Measurements from ENCODE around the gene ERICH6B.

Gene ERICH6B

GRCh38 chr13:45540864-45541263 lies 74.7 kb downstream of the ERICH6B start:
- Histone ChIP-seq H3K9me3 (no peaks in the 10 kb centered on the region), H3K27me3 (no peaks in the 10 kb centered on the region), H3K4me1 (no peaks in the 10 kb centered on the region), H3K27ac (no peak overlapping the region), H3K4me3 (no peak overlapping the region), H3K36me3 (peaks cover 3 to 9% (median 9%) of the 10 kb centered on the region in 3 donors)
- no peak for TF ChIP-seq CTCF (IDR thresholded peaks at IDR 0.05)
- intact Hi-C loops (cut with DNase I; ENCODE audit: low total_unique reads), result no loop called here
- DNase-seq, result no peak

- Histone ChIP-seq H3K27me3 (no peaks in the 10 kb centered on the region), H3K4me3 (no peak overlapping the region), H3K9me3 (no peaks in the 10 kb centered on the region), H3K27ac (no peak overlapping the region), H3K36me3 (peaks cover 10 to 16% (median 15%) of the 10 kb centered on the region in 3 donors), H3K4me1 (no peaks in the 10 kb centered on the region)
- DNase-seq, result no peak
- no peak for TF ChIP-seq CTCF (IDR thresholded peaks at IDR 0.05)
- intact Hi-C loops (cut with DNase I; ENCODE audit: low total_unique reads), result no loop called here
Observed at GRCh38 chr13:45540195-45540594, 75.3 kb downstream of the ERICH6B start.

GRCh38 chr13:45538382-45538781 lies 77.2 kb downstream of the ERICH6B start:
- no peak for TF ChIP-seq CTCF (IDR thresholded peaks at IDR 0.05)
- intact Hi-C loops (cut with DNase I; ENCODE audit: low total_unique reads), result no loop called here

GRCh38 chr13:45537516-45537915 lies 78.0 kb downstream of the ERICH6B start:
- H3K4me3 ChIP-seq, result no peak overlapping the region
- no peak for TF ChIP-seq CTCF (IDR thresholded peaks at IDR 0.05)
- H3K27ac ChIP-seq, result no peak overlapping the region
- H3K36me3 ChIP-seq, result peaks cover 33 to 40% (median 36%) of the 10 kb centered on the region in 3 donors
- H3K9me3 ChIP-seq, result no peaks in the 10 kb centered on the region
- intact Hi-C loops (cut with DNase I; ENCODE audit: low total_unique reads), result no loop called here
- H3K27me3 ChIP-seq, result no peaks in the 10 kb centered on the region
- no peaks in the 10 kb centered on the region for H3K4me1 ChIP-seq
- DNase-seq, result no peak

More at GRCh38 chr13:45538382-45538781, 77.2 kb downstream of the ERICH6B start:
- no peaks in the 10 kb centered on the region for H3K9me3 ChIP-seq
- H3K36me3 ChIP-seq, result peaks cover 28 to 33% (median 33%) of the 10 kb centered on the region in 3 donors
- no peaks in the 10 kb centered on the region for H3K27me3 ChIP-seq
- H3K4me1 ChIP-seq, result no peaks in the 10 kb centered on the region
- DNase-seq, result no peak
- H3K4me3 ChIP-seq, result no peak overlapping the region
- no peak overlapping the region for H3K27ac ChIP-seq

GRCh38 chr13:45536224-45536623 lies 79.3 kb downstream of the ERICH6B start:
- Histone ChIP-seq H3K4me1 (no peaks in the 10 kb centered on the region), H3K27me3 (no peaks in the 10 kb centered on the region), H3K9me3 (no peaks in the 10 kb centered on the region), H3K36me3 (peaks cover 44 to 49% (median 44%) of the 10 kb centered on the region in 3 donors), H3K27ac (no peak overlapping the region), H3K4me3 (no peak overlapping the region)
- TF ChIP-seq CTCF (IDR thresholded peaks at IDR 0.05), result no peak
- DNase-seq, result no peak
- intact Hi-C loops (cut with DNase I; ENCODE audit: low total_unique reads), result no loop called here

GRCh38 chr13:45534604-45535003 lies 80.9 kb downstream of the ERICH6B start:
- H3K36me3 ChIP-seq, result peaks cover 54 to 64% (median 61%) of the 10 kb centered on the region in 3 donors
- no peak overlapping the region for H3K27ac ChIP-seq
- H3K4me1 ChIP-seq, result no peaks in the 10 kb centered on the region
- DNase-seq, result no peak
- no peak for TF ChIP-seq CTCF (IDR thresholded peaks at IDR 0.05)
- no peaks in the 10 kb centered on the region for H3K27me3 ChIP-seq
- H3K9me3 ChIP-seq, result no peaks in the 10 kb centered on the region
- H3K4me3 ChIP-seq, result no peak overlapping the region
- intact Hi-C loops (cut with DNase I; ENCODE audit: low total_unique reads), result no loop called here

All from tibial artery (tissue), 4 donors.